ENCODE data around the gene DYRK4.

Gene DYRK4

GRCh38 chr12:4540170-4540569, 21.8 kb upstream of the DYRK4 start:
- Histone ChIP-seq H3K4me3 (ENCODE audit: low read depth in 1 of 2, low read length in 1 of 2) (no peak overlapping the region), H3K27me3 (no peaks in the 10 kb centered on the region), H3K27ac (no peak overlapping the region), H3K36me3 (peaks cover 23% of the 10 kb centered on the region), H3K9me3 (no peaks in the 10 kb centered on the region), H3K4me1 (ENCODE audit: control insufficient read depth in 1 of 2, insufficient read depth in 1 of 2, low read depth in 1 of 2, low read length in 1 of 2) (peaks cover 14 to 25% of the 10 kb centered on the region in 2 experiments)
- no peak for TF ChIP-seq CTCF (IDR thresholded peaks at IDR 0.05)

- Histone ChIP-seq H3K4me1 (ENCODE audit: control insufficient read depth in 1 of 2, insufficient read depth in 1 of 2, low read depth in 1 of 2, low read length in 1 of 2) (peaks cover 14 to 25% of the 10 kb centered on the region in 2 experiments), H3K36me3 (peaks cover 23% of the 10 kb centered on the region), H3K4me3 (ENCODE audit: low read depth in 1 of 2, low read length in 1 of 2) (no peak overlapping the region), H3K27ac (no peak overlapping the region), H3K27me3 (no peaks in the 10 kb centered on the region), H3K9me3 (no peaks in the 10 kb centered on the region)
- TF ChIP-seq CTCF (IDR thresholded peaks at IDR 0.05) = no peak
These were observed 21.4 kb upstream of the DYRK4 start for GRCh38 chr12:4540638-4541037.

GRCh38 chr12:4545195-4545594, 16.8 kb upstream of the DYRK4 start:
- H3K36me3 ChIP-seq = peaks cover 66% of the 10 kb centered on the region
- H3K4me3 ChIP-seq (ENCODE audit: low read depth in 1 of 2, low read length in 1 of 2) = no peak overlapping the region
- peaks cover 0 to 2% of the 10 kb centered on the region in 2 experiments for H3K4me1 ChIP-seq (ENCODE audit: control insufficient read depth in 1 of 2, insufficient read depth in 1 of 2, low read depth in 1 of 2, low read length in 1 of 2)
- H3K27ac ChIP-seq = no peak overlapping the region
- no peaks in the 10 kb centered on the region for H3K27me3 ChIP-seq
- no peaks in the 10 kb centered on the region for H3K9me3 ChIP-seq
- TF ChIP-seq CTCF (IDR thresholded peaks at IDR 0.05) = no peak

- no peaks in the 10 kb centered on the region for H3K27me3 ChIP-seq
- no peak overlapping the region for H3K4me3 ChIP-seq (ENCODE audit: low read depth in 1 of 2, low read length in 1 of 2)
- no peak for TF ChIP-seq CTCF (IDR thresholded peaks at IDR 0.05)
- H3K27ac ChIP-seq = no peak overlapping the region
- H3K36me3 ChIP-seq = peaks cover 77% of the 10 kb centered on the region
- H3K4me1 ChIP-seq (ENCODE audit: control insufficient read depth in 1 of 2, insufficient read depth in 1 of 2, low read depth in 1 of 2, low read length in 1 of 2) = no peaks in the 10 kb centered on the region
- no peaks in the 10 kb centered on the region for H3K9me3 ChIP-seq
These were observed 9.8 kb upstream of the DYRK4 start for GRCh38 chr12:4552191-4552590.

GRCh38 chr12:4553943-4554342, 8.1 kb upstream of the DYRK4 start:
- H3K27me3 ChIP-seq = no peaks in the 10 kb centered on the region
- TF ChIP-seq CTCF (IDR thresholded peaks at IDR 0.05) = no peak
- peaks cover 64% of the 10 kb centered on the region for H3K36me3 ChIP-seq
- no peaks in the 10 kb centered on the region for H3K9me3 ChIP-seq
- no peaks in the 10 kb centered on the region for H3K4me1 ChIP-seq (ENCODE audit: control insufficient read depth in 1 of 2, insufficient read depth in 1 of 2, low read depth in 1 of 2, low read length in 1 of 2)
- no peak overlapping the region for H3K4me3 ChIP-seq (ENCODE audit: low read depth in 1 of 2, low read length in 1 of 2)
- H3K27ac ChIP-seq = no peak overlapping the region

- no peak for TF ChIP-seq CTCF (IDR thresholded peaks at IDR 0.05)
- H3K27ac ChIP-seq = no peak overlapping the region
- no peak overlapping the region for H3K4me3 ChIP-seq (ENCODE audit: low read depth in 1 of 2, low read length in 1 of 2)
- H3K36me3 ChIP-seq = peaks cover 46% of the 10 kb centered on the region
- H3K27me3 ChIP-seq = no peaks in the 10 kb centered on the region
- no peaks in the 10 kb centered on the region for H3K4me1 ChIP-seq (ENCODE audit: control insufficient read depth in 1 of 2, insufficient read depth in 1 of 2, low read depth in 1 of 2, low read length in 1 of 2)
- no peaks in the 10 kb centered on the region for H3K9me3 ChIP-seq
These were observed 6.2 kb upstream of the DYRK4 start for GRCh38 chr12:4555804-4556203.

Data from neutrophil (primary cell).